GM18505 (cell line): ENCODE results near the gene LAMC3.

Experiments used
- ATAC-seq: cut with Tn5 transposase; IDR thresholded peaks from one replicate; pipeline ENCODE4 v1.9.1; 2021; ENCODE audit not compliant: unreplicated experiment
- POLR2A ChIP-seq: IDR thresholded peaks from 4 replicates; pipeline ENCODE4 v1.6.1; 2011; ENCODE audit warnings: borderline replicate concordance; ENCODE audit not compliant: insufficient read depth, insufficient read length; ENCODE audit errors: extremely low read depth

The LAMC3 gene

DNA sequence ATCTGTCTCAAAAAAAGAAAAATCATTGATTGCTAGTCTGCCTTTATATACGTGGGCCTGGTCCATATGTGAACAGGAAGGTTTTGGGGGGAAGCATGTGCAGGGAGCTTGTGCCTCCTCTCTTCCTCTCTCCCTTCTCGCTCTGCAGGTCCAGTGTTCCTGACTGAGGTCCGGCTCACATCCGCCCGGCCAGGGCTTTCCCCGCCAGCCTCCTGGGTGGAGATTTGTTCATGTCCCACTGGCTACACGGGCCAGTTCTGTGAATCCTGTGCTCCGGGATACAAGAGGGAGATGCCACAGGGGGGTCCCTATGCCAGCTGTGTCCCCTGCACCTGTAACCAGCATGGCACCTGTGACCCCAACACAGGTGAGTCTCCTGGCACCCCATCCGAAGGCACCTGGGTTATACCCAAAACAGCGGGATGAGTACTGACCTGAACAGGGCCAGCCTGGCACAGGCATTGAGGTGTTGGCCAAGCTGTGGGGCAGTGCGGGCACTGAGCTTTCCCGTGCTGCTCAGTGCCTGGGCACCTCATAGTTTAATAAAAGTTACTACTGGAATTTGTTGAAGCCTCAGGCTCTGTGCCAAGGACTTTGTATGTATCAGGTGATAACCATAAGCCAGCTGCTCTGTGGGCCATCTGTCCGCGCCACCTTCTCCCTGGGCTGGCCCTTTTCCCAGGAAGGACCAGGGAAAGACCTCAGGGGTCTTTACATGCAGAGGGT, 48.0 kb downstream of the LAMC3 start:
- no peak for ATAC-seq
- no peak for TF ChIP-seq POLR2A

DNA sequence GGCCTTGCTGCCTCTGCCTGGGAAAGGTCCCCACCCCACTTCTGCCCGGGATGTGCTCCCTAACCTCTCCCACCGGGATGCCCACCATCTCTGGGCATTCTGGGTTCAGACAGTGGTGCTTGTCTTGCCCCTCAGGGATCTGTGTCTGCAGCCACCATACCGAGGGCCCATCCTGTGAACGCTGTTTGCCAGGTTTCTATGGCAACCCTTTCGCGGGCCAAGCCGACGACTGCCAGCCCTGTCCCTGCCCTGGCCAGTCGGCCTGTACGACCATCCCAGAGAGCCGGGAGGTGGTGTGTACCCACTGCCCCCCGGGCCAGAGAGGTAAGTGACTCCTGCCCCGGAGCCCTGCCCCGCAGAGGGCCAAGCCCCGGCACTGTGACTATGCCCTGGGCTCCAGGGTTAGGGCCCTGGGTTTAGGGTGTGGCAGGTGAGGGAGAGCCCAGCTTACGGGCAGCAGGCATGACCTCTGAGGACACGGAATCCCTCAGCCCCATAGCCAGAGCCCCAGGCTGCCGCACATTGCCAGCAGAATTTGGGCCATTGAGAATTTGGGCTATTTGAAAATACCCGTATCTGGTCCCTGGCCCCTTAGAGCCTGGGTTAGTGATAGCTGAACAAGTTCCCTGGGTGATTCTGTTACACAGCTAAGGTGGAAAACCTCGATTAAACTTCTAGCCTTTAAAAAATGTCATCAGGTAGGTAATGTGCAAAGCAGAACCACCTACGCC, 52.1 kb downstream of the LAMC3 start:
- TF ChIP-seq POLR2A = no peak
- ATAC-seq = no peak

- no peak for TF ChIP-seq POLR2A
- ATAC-seq = no peak
These were observed 54.0 kb downstream of the LAMC3 start for GRCh38 chr9:131062969-131063368.

DNA sequence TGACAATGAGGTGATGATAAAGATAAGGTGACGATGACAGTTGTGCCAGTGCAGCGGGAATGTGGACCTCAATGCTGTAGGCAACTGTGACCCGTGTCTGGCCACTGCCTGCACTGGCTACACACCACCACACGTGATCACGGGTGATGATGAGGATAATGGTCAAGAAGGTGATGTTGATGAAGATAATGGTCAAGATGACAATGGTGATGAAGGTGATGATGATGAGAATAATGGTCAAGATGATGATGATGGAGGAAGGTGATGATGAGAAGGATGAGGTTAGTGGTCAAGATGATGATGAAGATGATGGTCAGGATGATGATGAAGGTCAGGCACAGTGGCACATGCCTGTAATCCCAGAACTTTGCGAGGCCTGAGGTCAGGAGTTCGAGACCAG, 56.6 kb downstream of the LAMC3 start:
- ATAC-seq = no peak
- TF ChIP-seq POLR2A = no peak

DNA sequence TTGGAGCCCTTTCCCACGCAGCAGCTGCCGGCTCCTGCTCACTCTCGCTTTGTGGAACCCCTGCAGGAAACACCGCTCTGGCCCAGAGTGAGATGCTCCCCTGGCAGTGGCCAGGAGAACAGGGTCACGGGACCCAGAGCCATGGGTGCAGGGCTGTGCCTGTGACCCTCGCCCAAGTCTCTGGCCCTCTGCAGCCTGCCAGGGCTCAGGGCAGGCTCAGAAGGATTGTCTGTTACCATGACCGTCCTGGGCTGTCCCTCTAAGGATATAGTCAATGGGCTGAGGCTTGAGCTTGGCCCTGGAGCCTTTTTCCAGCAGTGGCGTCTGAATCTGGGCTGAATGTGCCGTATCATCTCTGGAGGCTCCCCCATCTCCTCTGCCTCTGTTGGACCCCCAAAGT, 58.7 kb downstream of the LAMC3 start:
- ATAC-seq = no peak
- TF ChIP-seq POLR2A = no peak

DNA sequence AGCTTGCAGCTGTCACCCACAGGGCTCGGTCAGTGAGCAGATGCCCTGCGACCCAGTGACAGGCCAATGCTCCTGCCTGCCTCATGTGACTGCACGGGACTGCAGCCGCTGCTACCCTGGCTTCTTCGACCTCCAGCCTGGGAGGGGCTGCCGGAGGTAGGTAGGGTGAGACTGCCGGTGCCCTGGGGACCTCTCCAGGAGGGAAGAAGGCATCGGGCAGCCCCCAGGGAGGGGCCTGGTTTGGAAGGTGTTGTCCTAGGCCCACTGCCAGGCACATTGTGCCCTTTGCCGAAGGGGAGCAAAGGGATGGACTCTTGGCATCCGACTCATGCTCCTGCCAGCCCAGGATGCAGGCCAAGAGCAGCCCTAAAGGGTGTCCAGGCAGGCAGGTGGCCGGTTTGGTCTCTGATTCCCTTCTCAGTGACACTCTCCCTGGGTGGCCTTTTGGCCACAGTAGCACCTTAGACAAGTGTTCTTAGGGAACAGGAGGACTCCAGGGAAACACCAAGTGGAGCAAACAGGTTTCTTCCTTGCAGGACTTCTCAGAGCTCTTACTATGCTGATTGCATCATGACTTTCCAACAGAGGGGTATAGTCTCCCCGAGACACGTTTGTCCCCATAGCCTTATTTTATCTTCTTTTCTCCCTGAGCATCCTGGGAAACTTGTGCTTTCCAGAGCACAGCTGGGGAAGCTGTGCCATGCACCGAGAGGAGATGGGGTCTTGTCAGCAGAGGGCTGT, 59.3 kb downstream of the LAMC3 start:
- ATAC-seq = no peak
- TF ChIP-seq POLR2A = no peak

- TF ChIP-seq POLR2A = no peak
- no peak for ATAC-seq
These were observed 60.7 kb downstream of the LAMC3 start for GRCh38 chr9:131069699-131070098.

- no peak for ATAC-seq
- TF ChIP-seq POLR2A = no peak
These were observed 63.3 kb downstream of the LAMC3 start for GRCh38 chr9:131072107-131072870.

- no peak for ATAC-seq
- no peak for TF ChIP-seq POLR2A
These were observed 63.9 kb downstream of the LAMC3 start for GRCh38 chr9:131072871-131073237.

GRCh38 chr9:131076347-131077195, 67.6 kb downstream of the LAMC3 start:
- TF ChIP-seq POLR2A = no peak
- ATAC-seq = no peak

GRCh38 chr9:131078427-131079366, 69.7 kb downstream of the LAMC3 start:
- no peak for TF ChIP-seq POLR2A
- ATAC-seq = no peak
